Gastrocnemius medialis (tissue), 4 donors: Measurements from ENCODE around the gene ENTPD1. TPM values are rescaled to one million over a fixed set of nuclear protein-coding genes. Genes with fewer than 3 reads are reported as not detected.

Experiments used
- ATAC-seq, 2 donors: fragments of 150-250 bp; one replicate each; pipeline ENCODE4 v1.9.1; 2016
- DNase-seq, 2 donors: peaks; one replicate each; pipeline ENCODE4 v3.0.0-alpha.2; 2019
- H3K27ac ChIP-seq, 4 donors: fragments of 200-600 bp; sonication (generic); 1 replicate in 1 of 4; 2 replicates in 3 of 4; pipeline ENCODE4 v1.5.1; 2016 to 2018; ENCODE audit warnings: mild to moderate bottlenecking in 2 of 4, moderate library complexity in 1 of 4
- H3K27me3 ChIP-seq, 3 donors: fragments of 200-600 bp; sonication (generic) in 2 of 3; 1 replicate in 1 of 3; 2 replicates in 2 of 3; pipeline versions ENCODE4 v1.5.1 to v1.6.0; 2016 to 2019; ENCODE audit warnings: mild to moderate bottlenecking in 1 of 3, moderate library complexity in 1 of 3
- H3K36me3 ChIP-seq, 2 donors: fragments of 200-600 bp; sonication (generic) in 1 of 2; one replicate each; pipeline ENCODE4 v1.5.1; 2017 to 2018
- H3K4me1 ChIP-seq, 2 donors: fragments of 200-600 bp; sonication (generic) in 1 of 2; one replicate each; pipeline ENCODE4 v1.5.1; 2016 to 2017; ENCODE audit warnings: mild to moderate bottlenecking in 2 of 2
- H3K4me3 ChIP-seq, 4 donors: fragments of 200-600 bp; sonication (generic) in 3 of 4; 1 replicate in 1 of 4; 2 replicates in 3 of 4; pipeline ENCODE4 v1.5.1; 2016 to 2019; ENCODE audit warnings: mild to moderate bottlenecking in 2 of 4
- H3K9me3 ChIP-seq, 3 donors: fragments of 200-600 bp; sonication (generic) in 2 of 3; 1 replicate in 1 of 3; 2 replicates in 2 of 3; pipeline ENCODE4 v1.5.1; 2016 to 2019
- CTCF ChIP-seq, 5 experiments: fragments of 450-650 bp in 3 of 5; fragments of 200-600 bp in 2 of 5; sonication (generic) in 2 of 5; IDR thresholded peaks in 4 of 5; conservative IDR thresholded peaks in 1 of 5; 1 replicate in 4 of 5; 2 replicates in 1 of 5; pipeline ENCODE4 v1.5.1; 2016 to 2019; ENCODE audit warnings: antibody characterized with exemption in 5 of 5, mild to moderate bottlenecking in 3 of 5, moderate library complexity in 3 of 5
- POLR2A ChIP-seq, 2 donors: fragments of 450-650 bp; IDR thresholded peaks; one replicate each; pipeline ENCODE4 v1.6.1; 2017; ENCODE audit warnings: antibody characterized with exemption in 2 of 2, mild to moderate bottlenecking in 2 of 2, moderate library complexity in 2 of 2
- in situ Hi-C, 4 donors: fragments of 200-750 bp; cut with MboI; loops; one replicate each; pipeline versions ENCODE4 v1.15.0 to v1.8.0; 2017; ENCODE audit warnings: low sequenced_read_pairs in 4 of 4
- intact Hi-C: fragments of 100-400 bp; cut with DNase I; formaldehyde crosslinking; loops from one replicate; pipeline ENCODE4 v1.15.1; 2023; ENCODE audit warnings: low total_unique reads
- total RNA-seq, 4 donors: library from RNA; depleted of rRNA; stranded (reverse); fragments of >200 nt; gene quantifications; one replicate each; pipeline versions ENCODE4 v1.1.0 to v1.2.3, GENCODE V29; 2016

ENTPD1 gene
- total RNA-seq, 4 donors from 2014 or later = 1.7 to 6.9 (median 3.8) TPM

DNA sequence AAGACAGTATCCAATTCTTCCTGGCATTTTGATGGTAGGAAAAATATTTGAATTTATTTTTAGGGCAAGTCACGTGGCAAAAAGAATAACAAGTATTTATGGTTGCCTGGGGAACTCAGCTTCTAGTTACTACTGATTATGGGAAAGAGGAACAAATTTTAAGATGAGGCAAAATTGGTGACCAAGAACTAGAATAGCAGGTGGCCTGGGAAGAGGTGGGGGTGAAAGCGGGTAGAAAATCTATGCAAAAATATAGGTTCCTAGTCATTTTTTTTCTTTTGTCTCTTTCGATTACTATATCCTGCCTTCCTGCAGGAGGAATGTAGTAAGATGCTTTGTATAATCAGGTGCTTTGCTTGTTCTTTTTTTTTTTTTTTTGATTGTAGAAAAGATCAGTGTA, 27.8 kb downstream of the ENTPD1 start:
- intact Hi-C loops (no loop called here), in situ Hi-C loops (no loop called here)
- ATAC-seq = no peak
- Histone ChIP-seq H3K27me3 (no peaks in the 10 kb centered on the region), H3K27ac (no peak overlapping the region), H3K4me3 (no peak overlapping the region), H3K36me3 (no peaks in the 10 kb centered on the region), H3K4me1 (no peaks in the 10 kb centered on the region), H3K9me3 (no peaks in the 10 kb centered on the region)
- no peak for TF ChIP-seq POLR2A (IDR thresholded peaks at IDR 0.05)
- no peak for TF ChIP-seq CTCF (IDR thresholded peaks at IDR 0.05 in 4 of 5, conservative IDR thresholded peaks at IDR 0.05 in 1 of 5)
- DNase-seq = no peak

DNA sequence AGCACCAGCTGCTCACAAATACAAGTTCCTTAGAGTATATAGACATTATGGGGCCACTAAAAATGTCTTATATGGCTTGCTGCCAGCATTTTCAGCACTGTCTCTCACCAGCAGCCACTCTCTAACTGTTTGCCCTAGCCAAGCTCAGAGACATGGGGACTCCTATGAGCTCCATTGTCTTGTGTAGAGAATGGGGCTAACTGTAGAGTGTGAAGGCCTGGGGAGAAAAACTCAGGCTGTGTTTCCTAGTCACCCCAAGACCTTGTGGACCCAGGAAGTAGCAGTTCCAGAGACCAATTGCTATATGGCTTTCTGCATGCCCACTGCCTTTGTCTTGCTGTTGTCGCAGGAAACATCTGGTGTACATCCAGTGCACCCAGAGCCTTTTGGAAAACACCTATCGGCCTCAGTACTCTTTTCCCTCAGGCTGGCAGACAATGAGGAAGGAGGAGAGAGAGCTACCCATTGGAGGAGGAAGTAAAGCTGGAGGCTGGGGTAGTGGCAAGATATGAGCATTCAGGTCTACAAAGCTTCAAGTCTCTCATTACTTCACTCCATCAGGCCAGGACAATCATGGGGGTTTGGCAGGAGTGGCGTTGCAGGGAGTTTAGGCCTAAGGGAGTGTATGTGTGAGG, 28.4 kb downstream of the ENTPD1 start:
- H3K4me3 ChIP-seq = no peak overlapping the region
- no peak overlapping the region for H3K27ac ChIP-seq
- no peaks in the 10 kb centered on the region for H3K36me3 ChIP-seq
- no peaks in the 10 kb centered on the region for H3K27me3 ChIP-seq
- ATAC-seq (no peak), DNase-seq (no peak)
- H3K4me1 ChIP-seq = no peaks in the 10 kb centered on the region
- intact Hi-C loops = no loop called here
- in situ Hi-C loops = no loop called here
- H3K9me3 ChIP-seq = no peaks in the 10 kb centered on the region
- no peak for TF ChIP-seq CTCF (IDR thresholded peaks at IDR 0.05 in 4 of 5, conservative IDR thresholded peaks at IDR 0.05 in 1 of 5)
- TF ChIP-seq POLR2A (IDR thresholded peaks at IDR 0.05) = no peak

DNA sequence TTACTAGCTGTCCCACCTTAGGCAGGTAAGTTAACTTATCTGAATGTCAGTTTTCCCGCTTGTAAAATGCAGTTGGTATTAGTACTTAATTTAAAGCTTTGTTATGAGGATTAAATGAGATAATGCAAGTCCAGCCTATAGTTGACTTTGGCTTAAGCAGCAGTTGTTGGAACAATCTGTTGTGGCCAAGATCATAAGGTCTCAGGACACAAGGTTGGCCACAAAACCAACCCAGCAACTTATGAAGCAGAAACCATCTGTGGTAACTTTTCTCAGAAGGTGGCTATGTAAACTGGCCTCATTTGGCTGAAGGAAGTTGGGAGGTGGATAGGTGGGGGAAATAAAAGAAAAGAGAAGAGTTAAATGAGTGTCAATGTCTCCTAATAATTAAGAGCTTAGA, 29.4 kb downstream of the ENTPD1 start:
- no peak for DNase-seq
- no peak for ATAC-seq
- Histone ChIP-seq H3K27me3 (no peaks in the 10 kb centered on the region), H3K4me1 (no peaks in the 10 kb centered on the region), H3K36me3 (no peaks in the 10 kb centered on the region), H3K27ac (no peak overlapping the region), H3K4me3 (no peak overlapping the region), H3K9me3 (no peaks in the 10 kb centered on the region)
- in situ Hi-C loops (no loop called here), intact Hi-C loops (no loop called here)
- TF ChIP-seq CTCF (IDR thresholded peaks at IDR 0.05 in 4 of 5, conservative IDR thresholded peaks at IDR 0.05 in 1 of 5) (no peak), POLR2A (IDR thresholded peaks at IDR 0.05) (no peak)

GRCh38 chr10:95785942-95786669, 30.1 kb downstream of the ENTPD1 start:
- Histone ChIP-seq H3K36me3 (no peaks in the 10 kb centered on the region), H3K27me3 (no peaks in the 10 kb centered on the region), H3K9me3 (no peaks in the 10 kb centered on the region), H3K27ac (no peak overlapping the region), H3K4me3 (no peak overlapping the region), H3K4me1 (no peaks in the 10 kb centered on the region)
- ATAC-seq (no peak), DNase-seq (no peak)
- in situ Hi-C loops = no loop called here
- intact Hi-C loops = no loop called here
- TF ChIP-seq CTCF (IDR thresholded peaks at IDR 0.05 in 4 of 5, conservative IDR thresholded peaks at IDR 0.05 in 1 of 5) (no peak), POLR2A (IDR thresholded peaks at IDR 0.05) (no peak)
